ENCODE data around the gene LTBP2.

The LTBP2 gene

GRCh38 chr14:74504874-74505720 is 106.9 kb downstream of the LTBP2 start:
- no peak for DNase-seq (ENCODE audit: low read depth)
- no peak for TF ChIP-seq CTCF (conservative IDR thresholded peaks at IDR 0.05; ENCODE audit: low read depth, low read length)
- H3K4me3 ChIP-seq (ENCODE audit: low read depth, low read length) = no peak overlapping the region

- no peak for TF ChIP-seq CTCF (conservative IDR thresholded peaks at IDR 0.05; ENCODE audit: low read depth, low read length)
- no peak overlapping the region for H3K4me3 ChIP-seq (ENCODE audit: low read depth, low read length)
- no peak for DNase-seq (ENCODE audit: low read depth)
Measured at GRCh38 chr14:74504412-74504811, 107.6 kb downstream of the LTBP2 start.

- TF ChIP-seq CTCF (conservative IDR thresholded peaks at IDR 0.05; ENCODE audit: low read depth, low read length) = no peak
- DNase-seq (ENCODE audit: low read depth) = no peak
- no peak overlapping the region for H3K4me3 ChIP-seq (ENCODE audit: low read depth, low read length)
Measured at GRCh38 chr14:74503938-74504335, 108.1 kb downstream of the LTBP2 start.

GRCh38 chr14:74503291-74503937 is 108.6 kb downstream of the LTBP2 start:
- TF ChIP-seq CTCF (conservative IDR thresholded peaks at IDR 0.05; ENCODE audit: low read depth, low read length) = no peak
- DNase-seq (ENCODE audit: low read depth) = no peak
- H3K4me3 ChIP-seq (ENCODE audit: low read depth, low read length) = no peak overlapping the region

- TF ChIP-seq CTCF (conservative IDR thresholded peaks at IDR 0.05; ENCODE audit: low read depth, low read length) = peak; percentile 80
- peak; percentile 73 for DNase-seq (ENCODE audit: low read depth)
Measured at GRCh38 chr14:74502236-74503019, 109.6 kb downstream of the LTBP2 start.

GRCh38 chr14:74501691-74502090 is 110.3 kb downstream of the LTBP2 start:
- H3K4me3 ChIP-seq (ENCODE audit: low read depth, low read length) = no peak overlapping the region
- no peak for DNase-seq (ENCODE audit: low read depth)
- no peak for TF ChIP-seq CTCF (conservative IDR thresholded peaks at IDR 0.05; ENCODE audit: low read depth, low read length)

More at GRCh38 chr14:74502236-74503019, 109.6 kb downstream of the LTBP2 start:
- H3K4me3 ChIP-seq (ENCODE audit: low read depth, low read length) = no peak overlapping the region

Measured in choroid plexus epithelial cell (primary cell).